GM18526 (cell line): ENCODE measurements around the gene ZNF592.

Experiments used
- POLR2A ChIP-seq: IDR thresholded peaks from 3 replicates; pipeline ENCODE4 v1.6.1; 2011; ENCODE audit not compliant: insufficient read length; ENCODE audit errors: extremely low read depth

The ZNF592 gene

GRCh38 chr15:84810073-84810840 is 61.9 kb downstream of the ZNF592 start:
- no peak for TF ChIP-seq POLR2A

DNA sequence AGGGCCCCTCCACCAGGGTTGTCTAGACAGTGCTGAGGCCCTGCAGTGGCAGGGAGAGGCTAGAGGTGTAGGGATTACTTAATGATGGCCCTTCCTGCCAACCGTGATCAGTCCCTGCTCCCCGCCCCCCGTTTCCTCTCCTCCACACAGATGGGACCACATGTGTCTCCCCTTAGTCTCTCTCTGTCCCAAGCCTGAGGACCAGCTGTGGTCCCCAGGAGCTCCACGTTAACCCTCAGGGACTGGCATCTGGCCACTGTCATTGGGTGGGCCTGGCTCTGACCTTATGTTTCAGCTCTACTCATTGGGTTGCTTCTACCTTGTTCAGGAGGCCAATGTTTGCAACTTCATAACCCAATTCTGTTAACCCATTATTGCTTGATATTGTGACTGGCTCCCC is 62.8 kb downstream of the ZNF592 start:
- no peak for TF ChIP-seq POLR2A

- no peak for TF ChIP-seq POLR2A
These were observed 63.4 kb downstream of the ZNF592 start for GRCh38 chr15:84811828-84812227.

- no peak for TF ChIP-seq POLR2A
These were observed 64.5 kb downstream of the ZNF592 start for GRCh38 chr15:84812842-84813241.

DNA sequence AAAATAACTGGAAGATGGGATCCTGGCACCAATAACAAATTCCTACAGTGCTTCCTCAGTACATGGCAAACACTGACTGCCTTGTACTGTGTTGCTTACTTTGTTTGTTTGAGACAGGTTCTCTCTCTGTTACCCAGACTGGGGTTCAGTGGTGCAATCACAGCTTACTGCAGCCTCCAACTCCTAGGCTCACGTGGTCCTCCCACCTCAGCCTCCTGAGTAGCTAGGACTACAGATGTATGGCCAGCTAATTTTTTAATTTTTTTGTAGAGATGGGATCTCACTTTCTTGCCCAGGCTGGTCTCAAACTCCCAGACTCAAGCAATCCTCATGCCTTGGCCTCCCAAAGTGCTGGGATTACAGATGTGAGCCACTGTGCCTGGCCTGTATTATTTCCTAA is 65.0 kb downstream of the ZNF592 start:
- no peak for TF ChIP-seq POLR2A

GRCh38 chr15:84813931-84814330 is 65.5 kb downstream of the ZNF592 start:
- no peak for TF ChIP-seq POLR2A

GRCh38 chr15:84814916-84815315 is 66.5 kb downstream of the ZNF592 start:
- no peak for TF ChIP-seq POLR2A

DNA sequence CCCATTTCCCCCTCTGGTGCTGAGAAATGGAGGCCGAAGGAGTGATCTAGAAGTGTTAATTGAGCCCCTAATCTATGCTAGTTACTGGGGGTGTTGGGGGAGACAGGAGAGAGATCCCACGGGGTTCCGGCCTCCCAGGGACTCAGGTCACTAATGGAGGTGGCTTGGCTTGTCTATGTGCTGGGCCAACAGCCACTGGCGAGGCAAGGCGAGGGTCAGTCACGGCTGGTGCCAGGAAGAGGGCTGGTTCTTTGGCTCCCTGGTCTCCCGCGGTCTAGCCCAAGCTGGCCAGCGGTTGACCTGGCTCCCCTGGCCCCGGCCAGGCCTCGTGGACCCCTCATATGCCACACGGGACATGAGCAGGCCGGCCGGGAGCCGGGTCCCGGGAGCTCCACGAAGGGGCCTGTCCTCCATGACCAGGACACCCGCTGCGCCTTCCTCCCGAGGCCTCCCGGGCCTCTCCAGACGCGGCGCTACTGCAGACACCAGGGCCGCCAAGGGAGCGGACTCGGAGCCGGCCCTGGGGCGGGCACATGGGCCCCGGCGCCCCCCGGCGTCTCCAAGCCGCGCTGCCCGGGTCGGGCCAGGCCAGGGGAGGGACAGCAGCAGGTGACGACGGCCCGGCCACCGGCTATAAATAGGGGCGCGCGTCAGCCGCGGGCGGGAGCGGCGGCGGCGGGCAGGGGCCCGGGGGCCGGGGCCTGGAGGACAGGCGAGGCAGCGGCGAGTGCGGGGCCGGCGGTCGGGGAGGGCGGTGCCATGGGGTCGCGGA is 68.5 kb downstream of the ZNF592 start, which contains the start of gene ALPK3:
ALPK3 (plus strand) TSS at position 663 of the 772 bp plus-strand sequence; CDS start at position 760, 97 bp downstream.
- no peak for TF ChIP-seq POLR2A

DNA sequence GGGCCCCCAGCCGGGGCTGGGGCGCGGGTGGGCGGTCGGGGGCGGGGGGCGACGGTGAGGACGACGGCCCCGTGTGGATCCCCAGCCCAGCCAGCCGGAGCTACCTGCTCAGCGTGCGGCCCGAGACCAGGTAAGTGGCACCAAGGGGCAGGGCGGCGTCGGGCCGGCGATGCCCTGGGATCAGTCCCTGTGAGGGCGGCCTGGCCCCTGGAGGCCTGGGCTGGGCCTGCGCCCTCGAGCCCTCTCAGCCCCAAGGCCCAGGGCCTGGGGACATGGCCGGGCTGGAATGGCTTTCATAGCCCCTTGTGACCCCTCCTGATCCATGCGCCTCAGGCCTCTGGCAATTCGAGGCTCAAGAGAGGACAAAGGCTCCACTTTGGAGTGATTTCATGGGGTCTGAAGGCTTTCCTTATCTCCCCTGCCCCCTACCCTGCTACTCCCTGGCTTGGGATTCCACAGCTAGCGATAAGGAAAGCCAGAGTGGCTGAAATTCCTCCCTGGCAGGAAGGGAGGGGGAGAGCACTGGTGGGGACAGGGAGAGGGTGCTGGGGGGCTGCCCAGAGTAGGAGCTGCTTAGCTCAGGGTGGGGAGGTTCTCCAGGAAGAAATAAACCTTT is 69.2 kb downstream of the ZNF592 start:
- TF ChIP-seq POLR2A = no peak

- TF ChIP-seq POLR2A = no peak
These were observed 70.1 kb downstream of the ZNF592 start for GRCh38 chr15:84818261-84819131.

GRCh38 chr15:84819291-84819768 is 70.9 kb downstream of the ZNF592 start:
- TF ChIP-seq POLR2A = no peak

DNA sequence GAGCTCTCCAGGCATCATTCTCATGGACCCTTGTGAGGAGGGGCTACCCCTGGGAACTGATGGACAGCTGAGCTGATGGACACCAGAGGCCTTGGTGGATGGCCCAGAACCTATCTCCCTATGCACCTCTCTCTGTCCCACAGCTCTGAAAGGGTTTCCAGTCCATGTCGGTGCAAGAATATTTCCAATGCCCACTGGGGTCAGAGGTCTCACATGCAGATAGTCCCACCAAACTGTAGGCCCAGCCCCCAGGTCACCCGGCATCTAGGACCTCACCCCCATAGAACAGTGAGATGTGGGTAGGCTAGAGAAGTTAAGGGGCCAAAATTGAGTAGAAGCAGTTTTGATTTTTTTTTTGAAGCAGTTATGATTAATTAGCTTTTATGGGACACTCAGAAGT is 71.4 kb downstream of the ZNF592 start:
- no peak for TF ChIP-seq POLR2A

GRCh38 chr15:84821501-84822021 is 73.2 kb downstream of the ZNF592 start:
- TF ChIP-seq POLR2A = no peak

- no peak for TF ChIP-seq POLR2A
These were observed 74.4 kb downstream of the ZNF592 start for GRCh38 chr15:84822653-84823281.
